AG04450 (cell line): Measurements from ENCODE around the gene ALOX15B. TPM values are rescaled to one million over a fixed set of nuclear protein-coding genes. Genes with fewer than 3 reads are reported as not detected.

Experiments
- CTCF ChIA-PET: fragments of 300-600, 350-600 bp; formaldehyde crosslinking; extraction: SDS; loops from one replicate; lab custom pipeline; 2022; ENCODE audit warnings: antibody characterized with exemption, inconsistent platforms; lab: Charles Lee
- POLR2A ChIA-PET: fragments of 350-600 bp; formaldehyde crosslinking; extraction: SDS; loops from one replicate; lab custom pipeline; 2021; ENCODE audit warnings: antibody characterized with exemption, inconsistent platforms; lab: Yijun Ruan, JAX
- DNase-seq: peaks from one replicate; pipeline ENCODE4 v3.0.0-alpha.2; 2011; ENCODE audit warnings: low read depth, low spot score
- H3K27ac ChIP-seq: one replicate; pipeline ENCODE4 v1.5.1; 2012; ENCODE audit warnings: low read depth, low read length, control low read depth
- H3K27me3 ChIP-seq: one replicate; pipeline ENCODE4 v1.6.0; 2012; ENCODE audit warnings: low read length; ENCODE audit not compliant: control insufficient read depth, insufficient read depth
- H3K4me3 ChIP-seq: 2 replicates; pipeline ENCODE4 v1.5.1; 2011; ENCODE audit warnings: mild to moderate bottlenecking, low read depth, low read length, control low read depth
- H3K9me3 ChIP-seq: 2 replicates; pipeline ENCODE4 v1.5.1; 2012; ENCODE audit warnings: low read length; ENCODE audit not compliant: control insufficient read depth, insufficient read depth
- polyA plus RNA-seq: library from polyadenylated mRNA; depleted of rRNA; stranded (reverse); fragments of >200 nt; gene quantifications from 2 replicates; pipeline ENCODE4 v1.2.3, GENCODE V29; 2011
- TF ChIP-seq, protein P1 (sequence below): IDR thresholded peaks from 2 replicates; pipeline ENCODE4 v1.5.1; 2011; ENCODE audit warnings: low read depth, low read length, control low read depth, inconsistent platforms

ALOX15B gene
- polyA plus RNA-seq, 1 experiment: not detected

DNA sequence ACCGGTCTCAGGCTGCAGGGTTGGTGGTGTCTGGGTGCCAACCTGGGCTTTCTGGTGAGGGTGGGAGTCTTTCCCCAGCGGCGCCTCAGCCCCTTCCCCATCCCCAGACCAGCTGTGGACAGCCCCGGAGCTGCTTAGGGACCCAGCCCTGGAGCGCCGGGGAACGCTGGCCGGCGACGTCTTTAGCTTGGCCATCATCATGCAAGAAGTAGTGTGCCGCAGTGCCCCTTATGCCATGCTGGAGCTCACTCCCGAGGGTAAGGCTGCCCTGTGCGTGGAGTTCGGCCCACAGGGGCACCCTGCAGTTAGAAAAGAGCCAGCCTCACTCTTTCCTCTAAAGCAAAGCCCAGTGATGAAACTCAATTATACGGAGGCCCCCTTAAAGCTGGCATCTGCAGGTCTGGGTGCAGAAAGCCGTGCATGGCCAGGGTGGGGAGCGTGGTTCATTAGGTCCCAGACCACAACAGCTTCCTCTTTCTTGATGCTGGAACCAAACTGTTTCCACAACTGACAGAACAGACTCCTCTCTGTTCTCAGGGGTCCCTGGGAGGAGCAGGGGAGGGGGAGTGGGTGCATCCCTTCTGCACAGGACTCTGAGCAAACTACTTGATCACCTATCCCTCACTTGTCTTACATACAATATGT lies 25.7 kb upstream of the ALOX15B start:
- Histone ChIP-seq H3K9me3 (peaks cover 6% of the 10 kb centered on the region; the same call in 1 of the 2 replicates), H3K27me3 (peaks cover 45% of the 10 kb centered on the region), H3K4me3 (no peak overlapping the region), H3K27ac (no peak overlapping the region)
- ChIA-PET POLR2A (no interaction called here), CTCF (no interaction called here)
- DNase-seq: no peak
- TF ChIP-seq, protein P1, sequence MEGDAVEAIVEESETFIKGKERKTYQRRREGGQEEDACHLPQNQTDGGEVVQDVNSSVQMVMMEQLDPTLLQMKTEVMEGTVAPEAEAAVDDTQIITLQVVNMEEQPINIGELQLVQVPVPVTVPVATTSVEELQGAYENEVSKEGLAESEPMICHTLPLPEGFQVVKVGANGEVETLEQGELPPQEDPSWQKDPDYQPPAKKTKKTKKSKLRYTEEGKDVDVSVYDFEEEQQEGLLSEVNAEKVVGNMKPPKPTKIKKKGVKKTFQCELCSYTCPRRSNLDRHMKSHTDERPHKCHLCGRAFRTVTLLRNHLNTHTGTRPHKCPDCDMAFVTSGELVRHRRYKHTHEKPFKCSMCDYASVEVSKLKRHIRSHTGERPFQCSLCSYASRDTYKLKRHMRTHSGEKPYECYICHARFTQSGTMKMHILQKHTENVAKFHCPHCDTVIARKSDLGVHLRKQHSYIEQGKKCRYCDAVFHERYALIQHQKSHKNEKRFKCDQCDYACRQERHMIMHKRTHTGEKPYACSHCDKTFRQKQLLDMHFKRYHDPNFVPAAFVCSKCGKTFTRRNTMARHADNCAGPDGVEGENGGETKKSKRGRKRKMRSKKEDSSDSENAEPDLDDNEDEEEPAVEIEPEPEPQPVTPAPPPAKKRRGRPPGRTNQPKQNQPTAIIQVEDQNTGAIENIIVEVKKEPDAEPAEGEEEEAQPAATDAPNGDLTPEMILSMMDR: no peak

DNA sequence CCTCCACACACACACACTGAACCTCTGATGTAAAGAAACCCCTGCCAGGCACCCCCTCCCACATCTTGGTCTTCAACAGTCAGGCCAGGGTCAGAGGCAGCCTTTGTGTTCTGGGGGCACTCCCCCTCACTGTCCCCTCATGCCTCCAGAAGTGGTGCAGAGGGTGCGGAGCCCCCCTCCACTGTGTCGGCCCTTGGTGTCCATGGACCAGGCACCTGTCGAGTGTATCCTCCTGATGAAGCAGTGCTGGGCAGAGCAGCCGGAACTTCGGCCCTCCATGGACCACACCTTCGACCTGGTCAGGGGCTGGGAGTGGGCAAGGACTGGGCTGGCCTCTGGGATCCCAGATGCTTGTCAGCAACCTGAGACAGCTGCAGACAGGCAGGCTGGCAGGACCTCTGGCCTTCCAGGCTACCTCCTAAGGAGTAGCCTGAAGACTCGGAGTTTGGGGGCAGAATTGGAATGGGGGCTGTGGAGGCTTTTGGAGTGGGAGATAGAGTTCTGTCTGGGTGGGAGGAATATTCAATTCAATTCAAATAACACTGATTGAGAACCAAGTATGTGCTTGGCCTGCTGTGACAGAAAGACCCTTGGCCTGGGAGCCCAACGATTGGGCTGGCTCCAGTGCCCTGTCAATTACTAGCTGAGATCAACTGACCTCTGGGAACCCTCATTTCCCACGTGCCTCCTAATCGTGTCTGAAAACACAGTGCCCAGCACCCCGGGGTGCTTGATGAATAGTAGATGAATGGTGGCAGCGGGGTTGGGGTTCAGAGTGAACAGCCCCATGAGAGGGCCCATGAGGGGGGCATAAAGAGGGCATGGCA lies 24.9 kb upstream of the ALOX15B start:
- no peak for DNase-seq
- Histone ChIP-seq H3K27ac (no peak overlapping the region), H3K9me3 (peaks cover 6% of the 10 kb centered on the region; the same call in 1 of the 2 replicates), H3K4me3 (no peak overlapping the region), H3K27me3 (peaks cover 45% of the 10 kb centered on the region)
- CTCF ChIA-PET: interaction anchor here (1.0 kb wide), 1 partner anchor 24 kb away, joined by 3 read pairs; no protein-coding TSS in a partner anchor
- TF ChIP-seq, protein P1: no peak
- POLR2A ChIA-PET: no interaction called here

GRCh38 chr17:8014558-8014850 lies 24.4 kb upstream of the ALOX15B start:
- TF ChIP-seq, protein P1: no peak
- DNase-seq: no peak
- ChIA-PET CTCF (interaction anchor here (1.0 kb wide), 1 partner anchor 24 kb away, joined by 3 read pairs; no protein-coding TSS in a partner anchor), POLR2A (no interaction called here)
- H3K27me3 ChIP-seq: peaks cover 45% of the 10 kb centered on the region
- H3K27ac ChIP-seq: no peak overlapping the region
- no peak overlapping the region for H3K4me3 ChIP-seq
- peaks cover 6% of the 10 kb centered on the region; the same call in 1 of the 2 replicates for H3K9me3 ChIP-seq

GRCh38 chr17:8015236-8015956 lies 23.5 kb upstream of the ALOX15B start:
- POLR2A ChIA-PET: no interaction called here

More at GRCh38 chr17:8015236-8015956, 23.5 kb upstream of the ALOX15B start:
- DNase-seq: no peak
- TF ChIP-seq, protein P1: no peak
- CTCF ChIA-PET: no interaction called here
- no peak overlapping the region for H3K27ac ChIP-seq
- H3K4me3 ChIP-seq: no peak overlapping the region
- H3K9me3 ChIP-seq: peaks cover 6% of the 10 kb centered on the region; the same call in 1 of the 2 replicates
- peaks cover 45% of the 10 kb centered on the region for H3K27me3 ChIP-seq
